Left kidney (tissue), 1 donor: ENCODE results near the gene PSD4. TPM values are rescaled to one million over a fixed set of nuclear protein-coding genes. Genes with fewer than 3 reads are reported as not detected.

Experiments used
- polyA plus RNA-seq: library from polyadenylated mRNA; unstranded; fragments of 120-200 nt; gene quantifications from one replicate; pipeline ENCODE4 v1.2.1, GENCODE V29; 2013; ENCODE audit not compliant: insufficient read length

PSD4 gene
- polyA plus RNA-seq, 1 donor, result 10.0 TPM

Other genes starting within 250 kb of the PSD4 start
- 0.67 TPM for gene IL36G, start 196.0 kb upstream of the PSD4 start, polyA plus RNA-seq
- gene IL36A, start 168.5 kb upstream of the PSD4 start, polyA plus RNA-seq, result not detected
- not detected for gene IL36B, start 121.1 kb upstream of the PSD4 start, polyA plus RNA-seq
- 0.07 TPM for gene IL36RN, start 114.8 kb upstream of the PSD4 start, polyA plus RNA-seq
- gene IL1F10, start 106.0 kb upstream of the PSD4 start, polyA plus RNA-seq, result not detected
- 3.2 TPM for gene IL1RN, start 46.4 kb upstream of the PSD4 start, polyA plus RNA-seq
- 474 TPM for gene PAX8, start 105.0 kb downstream of the PSD4 start, polyA plus RNA-seq